Activated naive CD4-positive, alpha-beta T cell treated with Interleukin-2 at 50 U/mL for 16 hours (primary cell): ENCODE data around the gene DCTN5.
"Not testable (repeated sequence)": the region's sequence is repeated elsewhere in the genome, so short reads cannot be mapped to it uniquely, and the experiment has no call there.

ENCODE experiments used
- DNase-seq: peaks from one replicate; pipeline ENCODE4 v3.0.0-alpha.2; 2020

The DCTN5 gene

DNA sequence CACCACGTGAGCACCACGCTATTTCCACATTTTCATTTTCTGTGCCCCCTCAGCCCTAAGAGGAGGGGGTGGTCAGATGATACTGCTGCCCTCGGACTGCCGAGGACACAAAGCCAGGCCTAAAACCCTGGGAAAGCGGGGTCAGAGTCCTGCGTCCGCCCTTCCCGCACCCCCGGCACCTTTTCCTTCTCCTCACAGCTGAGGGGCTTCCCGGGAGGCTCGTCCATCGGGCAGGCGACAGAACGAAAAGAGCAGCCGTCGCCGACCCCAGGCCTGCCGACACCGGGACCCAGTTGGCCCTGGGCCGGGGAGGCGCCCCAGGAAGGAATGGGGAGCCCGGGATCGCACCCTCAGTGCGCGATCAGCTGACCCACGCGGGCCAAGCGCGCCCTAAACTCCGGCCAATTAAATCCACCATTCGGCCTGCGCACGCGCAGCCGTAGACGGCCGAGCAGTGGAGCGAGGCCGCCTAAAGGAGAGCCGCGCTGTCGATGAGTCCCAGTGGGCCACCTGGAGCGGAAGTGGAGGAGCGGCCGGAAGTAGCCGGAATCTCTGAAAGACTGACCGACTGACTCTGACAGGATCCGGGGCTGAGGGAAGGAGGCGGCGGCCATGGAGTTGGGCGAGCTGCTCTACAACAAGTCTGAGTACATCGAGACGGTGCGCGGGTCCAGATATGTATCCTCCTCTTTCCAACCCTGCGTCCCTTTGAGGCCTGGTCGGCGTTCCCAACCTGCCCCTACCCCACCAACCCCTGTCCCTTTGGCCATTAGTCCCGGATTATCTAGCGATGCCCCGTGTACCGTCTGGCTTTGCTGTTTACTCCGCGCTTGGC is at the start of gene DCTN5, which contains the start of gene PALB2:
TSS of gene DCTN5 (plus strand) at position 536 of the 835 bp plus-strand sequence. CDS start at position 613, 77 bp downstream.
TSS of gene PALB2 (minus strand) at position 380 of the 835 bp plus-strand sequence. CDS start at position 227, 153 bp downstream.
- peak; percentile 89 for DNase-seq

DNA sequence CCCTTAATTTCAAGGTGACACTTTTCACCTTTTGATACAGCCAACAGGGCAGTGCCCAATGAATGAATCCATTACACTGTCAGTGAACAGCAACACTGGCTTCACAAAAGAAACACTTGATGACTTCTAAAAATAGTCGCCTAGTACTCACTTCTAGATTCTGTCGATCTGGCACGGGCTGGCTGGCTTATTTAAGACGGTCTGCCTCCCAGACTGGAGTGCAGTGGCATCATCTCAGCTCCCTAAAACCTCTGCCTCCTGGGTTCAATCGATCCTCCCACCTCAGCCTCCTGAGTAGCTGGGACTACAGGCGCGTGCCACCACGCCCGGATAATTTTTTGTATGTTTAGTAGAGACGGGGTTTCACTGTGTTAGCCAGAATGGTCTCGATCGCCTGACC is 47.1 kb upstream of the DCTN5 start:
- no peak for DNase-seq

DNA sequence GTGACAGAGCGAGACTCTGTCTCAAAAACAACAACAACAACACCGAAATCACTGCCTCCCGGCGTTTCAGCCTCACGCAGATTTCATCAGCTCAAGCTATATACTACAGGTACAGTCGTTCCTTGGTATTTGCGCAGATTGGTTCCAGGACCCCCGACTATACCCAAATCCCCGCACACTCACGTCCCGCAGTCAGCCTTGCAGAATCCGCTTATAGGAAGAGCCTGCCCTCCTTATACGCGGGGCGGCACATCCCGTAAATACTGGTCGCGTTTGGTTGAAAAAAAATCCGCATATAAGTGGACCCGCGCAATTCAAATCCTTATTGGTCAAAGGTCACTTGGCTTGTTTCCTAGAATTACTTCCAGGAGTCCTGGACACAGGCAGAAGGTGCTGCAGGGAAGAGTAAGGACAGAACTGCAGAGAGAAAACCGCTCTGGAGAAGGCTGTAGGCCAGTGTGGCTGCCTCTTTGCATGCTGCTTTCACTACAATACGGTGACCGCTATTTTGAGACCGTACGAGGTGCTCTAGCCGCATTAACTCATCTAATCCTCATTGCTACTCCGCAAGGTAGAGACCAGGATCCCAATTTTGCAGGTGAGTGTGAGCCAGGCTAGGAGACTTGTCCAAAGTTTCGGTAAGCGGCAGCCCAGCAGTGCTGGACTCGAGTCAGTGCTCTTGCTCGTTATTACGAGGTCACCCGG is 45.9 kb upstream of the DCTN5 start:
- DNase-seq, result no peak

DNA sequence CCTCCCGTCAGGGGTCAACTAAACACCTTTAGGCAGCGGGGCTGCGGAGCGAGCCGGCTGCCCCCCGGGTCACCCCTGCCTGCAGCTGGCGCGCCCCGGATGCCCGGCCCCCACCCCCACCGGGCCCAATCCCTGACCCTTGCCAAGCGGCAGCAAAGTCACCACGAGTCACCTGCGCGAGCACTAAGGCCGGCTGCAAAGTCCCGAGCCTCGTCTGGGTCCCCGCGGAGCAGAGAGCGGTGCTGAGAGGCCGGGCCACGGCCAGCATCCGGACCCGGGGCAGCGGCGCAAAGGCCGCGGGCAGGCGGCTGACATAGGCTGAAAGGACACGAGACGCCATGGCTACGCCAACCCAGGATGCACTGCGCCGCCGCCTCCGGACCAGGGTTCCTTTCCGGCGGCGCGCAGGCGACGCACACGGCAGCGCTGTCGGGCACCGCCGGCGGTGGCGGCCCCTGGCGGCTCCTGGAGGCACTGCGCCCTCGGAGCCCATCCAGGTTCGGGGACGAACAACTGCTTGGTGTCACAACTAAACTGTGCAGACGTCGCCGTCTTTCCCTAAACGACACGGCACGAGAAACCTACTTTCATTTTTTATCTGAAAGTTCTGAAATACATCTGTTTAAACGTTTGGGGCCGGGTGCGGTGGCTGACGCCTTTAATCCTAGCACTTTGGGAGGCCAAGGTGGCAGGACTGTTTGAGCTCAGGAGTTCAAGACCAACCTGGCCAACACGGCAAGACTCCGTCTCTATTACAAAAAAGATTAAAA is 45.1 kb upstream of the DCTN5 start, which contains the start of gene NDUFAB1:
TSS of gene NDUFAB1 (minus strand) at position 366 of the 770 bp plus-strand sequence. CDS start at position 340, 26 bp downstream.
- DNase-seq, result peak; percentile 93

DNA sequence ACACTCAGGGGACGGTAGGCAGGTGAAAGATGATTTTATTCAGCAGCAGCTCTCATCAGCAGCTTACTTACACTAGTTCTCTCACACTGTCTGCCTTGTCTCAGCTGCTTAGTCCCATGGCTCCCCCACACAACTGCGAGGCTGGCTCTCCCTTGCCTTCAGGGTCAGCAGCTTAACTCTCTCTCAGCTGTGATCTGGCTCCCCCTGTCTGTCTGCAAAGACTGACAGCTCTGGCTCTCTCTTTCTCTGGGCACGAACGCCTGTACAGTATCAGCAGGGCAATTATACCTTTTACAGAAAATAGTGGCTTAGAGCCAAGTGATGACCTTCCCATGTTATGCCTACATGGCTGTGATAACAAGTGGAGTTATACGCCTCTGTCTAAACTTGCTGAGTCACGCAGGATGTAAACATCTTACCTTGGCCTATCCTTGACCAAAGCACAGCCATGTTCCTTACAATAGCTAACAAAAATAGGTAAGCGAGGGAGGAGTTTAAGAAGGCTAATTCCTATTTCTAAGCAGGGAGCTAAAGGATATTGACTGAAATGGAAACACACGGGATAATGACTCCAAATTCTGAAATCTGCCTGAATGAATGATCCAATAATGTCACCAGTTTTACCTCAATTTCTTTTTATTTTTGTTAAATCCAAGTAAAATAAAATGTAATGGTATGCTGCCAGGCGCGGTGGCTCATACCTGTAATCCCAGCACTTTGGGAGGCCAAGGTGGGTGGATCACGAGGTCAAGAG is 44.1 kb upstream of the DCTN5 start:
- peak; percentile 14 for DNase-seq

DNA sequence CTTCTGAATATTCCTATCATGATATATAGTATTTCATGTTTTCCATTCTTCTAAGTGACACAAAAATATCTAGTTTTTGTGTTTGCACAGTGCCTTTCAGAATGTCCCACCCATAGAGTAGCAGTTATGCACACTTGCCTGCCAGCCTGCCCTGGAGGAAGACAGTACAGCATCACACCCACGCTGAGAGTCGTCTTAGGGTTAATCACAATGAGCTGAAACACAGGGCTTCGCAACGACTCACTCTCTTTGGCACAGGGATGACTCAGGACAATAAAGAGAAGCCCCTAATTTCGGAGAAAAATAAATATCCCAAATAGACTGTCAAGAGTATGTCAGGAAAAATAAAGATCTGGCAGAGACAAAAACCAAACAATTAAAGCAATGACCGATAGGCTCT is 33.5 kb upstream of the DCTN5 start:
- no peak for DNase-seq

DNA sequence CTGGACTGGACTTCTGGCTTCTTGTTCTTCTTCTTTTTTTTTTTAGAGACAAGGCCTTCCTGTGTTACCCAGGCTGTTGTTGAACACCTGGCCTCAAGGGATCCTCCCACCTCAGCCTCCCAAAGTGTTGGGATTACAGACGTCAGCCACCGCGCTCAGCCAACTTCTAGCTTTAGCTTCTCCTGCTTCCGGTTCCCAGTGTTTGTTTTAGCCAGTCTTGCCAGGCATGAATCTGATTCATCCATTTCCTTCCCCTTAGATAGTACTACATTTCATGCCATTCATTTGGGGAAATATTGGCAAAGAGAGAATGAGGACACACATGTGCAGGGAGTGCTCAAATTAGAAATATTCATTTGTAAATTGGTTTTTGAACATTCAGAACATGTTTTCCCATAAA is 33.1 kb upstream of the DCTN5 start:
- DNase-seq, result no peak

DNA sequence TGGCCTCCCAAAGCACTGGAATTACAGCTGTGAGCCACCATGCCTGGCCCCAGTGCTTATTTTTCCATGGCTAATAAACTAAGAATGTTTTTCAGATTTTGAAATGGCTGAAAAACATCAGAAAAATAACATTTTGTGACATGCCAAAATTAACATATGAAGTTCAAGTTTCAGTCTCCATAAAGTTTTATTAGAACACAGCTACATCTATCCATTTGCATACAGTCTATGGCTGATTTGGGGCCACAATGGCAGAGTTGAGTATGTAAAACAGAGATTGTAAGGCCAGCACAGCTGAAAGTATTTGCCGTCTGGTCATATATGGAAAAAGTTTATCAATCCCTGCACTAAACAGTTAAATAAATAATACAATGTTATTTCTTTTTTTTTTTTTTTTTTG is 31.3 kb upstream of the DCTN5 start:
- DNase-seq, result no peak

DNA sequence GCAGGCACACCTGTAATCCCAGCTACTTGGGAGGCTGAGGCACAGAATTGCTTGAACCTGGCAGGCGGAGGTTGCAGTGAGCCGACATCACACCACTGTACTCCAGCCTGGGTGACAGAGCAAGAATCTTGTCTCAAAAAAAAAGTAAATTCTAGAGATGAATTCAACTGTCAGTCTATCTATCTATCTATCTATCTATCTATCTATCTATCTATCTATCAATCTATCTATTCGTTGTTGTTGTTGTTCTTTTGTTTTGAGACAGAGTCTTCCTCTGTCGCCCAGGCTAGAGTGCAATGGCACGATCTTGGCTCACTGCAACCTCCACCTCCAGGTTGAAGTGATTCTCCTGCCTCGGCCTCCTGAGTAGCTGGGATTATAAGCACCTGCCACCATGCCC is 30.4 kb upstream of the DCTN5 start:
- not testable (repeated sequence) for DNase-seq

DNA sequence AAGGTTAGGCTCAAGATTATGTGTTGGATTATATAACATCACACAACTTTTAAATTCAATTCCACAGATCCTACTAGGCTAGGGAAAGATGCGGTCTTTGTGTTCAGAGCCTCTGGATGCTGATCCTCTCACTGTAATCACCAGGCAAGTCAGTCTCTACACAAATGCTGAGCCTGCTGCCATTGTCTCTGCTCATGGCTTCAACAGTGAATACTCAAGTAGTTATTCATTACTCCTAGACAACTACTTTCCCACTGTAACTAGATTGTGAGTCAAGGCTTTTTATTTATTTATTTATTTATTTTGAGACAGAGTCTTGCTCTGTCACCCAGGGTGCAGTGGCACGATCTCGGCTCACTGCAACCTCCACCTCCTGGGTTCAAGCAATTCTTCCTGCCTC is 29.3 kb upstream of the DCTN5 start:
- no peak for DNase-seq

DNA sequence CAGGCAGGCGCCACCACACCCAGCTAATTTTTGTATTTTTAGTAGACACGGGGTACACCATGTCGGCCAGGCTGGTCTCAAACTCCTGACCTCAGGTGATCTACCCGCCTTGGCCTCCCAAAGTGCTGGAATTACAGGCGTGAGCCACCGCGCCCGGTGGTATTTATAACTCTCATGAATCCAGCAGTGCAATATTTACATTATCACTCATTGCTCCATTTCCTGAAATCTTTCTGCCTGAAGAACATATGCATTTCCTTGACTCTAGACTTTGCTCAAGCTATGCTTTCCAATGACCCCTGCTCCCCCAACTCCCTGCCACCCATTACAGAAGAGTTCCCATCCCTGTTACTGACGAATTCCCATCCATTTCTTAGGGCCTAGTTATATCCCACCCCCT is 25.5 kb upstream of the DCTN5 start:
- DNase-seq, result no peak

DNA sequence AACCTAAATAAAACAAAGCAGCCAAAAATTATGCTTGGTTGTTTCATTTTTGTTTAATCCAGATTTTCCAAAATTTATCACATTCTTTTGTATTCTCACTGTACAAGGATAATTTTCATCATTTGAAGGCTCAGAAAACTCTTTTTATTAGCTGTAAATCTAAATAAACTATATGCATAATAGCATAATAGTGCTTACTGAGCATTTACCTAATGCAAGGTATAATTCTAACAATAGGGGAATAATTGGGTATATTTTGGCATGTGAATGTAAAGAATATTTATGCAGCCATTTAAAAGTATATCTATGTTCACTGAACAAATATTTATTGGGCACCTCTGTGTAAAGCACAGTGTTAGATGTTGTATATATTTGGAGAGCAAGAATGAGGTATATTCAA is 17.2 kb upstream of the DCTN5 start:
- DNase-seq, result no peak

DNA sequence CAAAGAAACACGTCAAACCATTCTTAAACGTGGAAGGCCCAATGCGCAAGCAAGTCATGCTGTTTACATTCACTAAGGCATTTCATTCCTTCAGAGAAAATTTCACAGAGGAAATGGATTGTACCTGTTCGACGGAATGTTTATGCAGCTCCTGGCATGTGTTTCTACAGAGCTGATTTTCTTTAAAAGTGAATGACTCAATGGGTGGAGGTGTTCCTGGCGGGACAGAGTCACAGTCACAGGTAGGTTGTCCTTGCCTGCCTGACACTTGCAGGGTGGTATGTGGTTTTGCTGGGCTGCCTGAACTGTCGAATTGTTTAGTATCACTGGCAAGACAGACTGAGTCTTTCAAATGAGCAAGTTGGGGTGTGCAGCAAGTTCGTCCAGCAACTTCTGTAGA is 11.8 kb upstream of the DCTN5 start:
- no peak for DNase-seq

DNA sequence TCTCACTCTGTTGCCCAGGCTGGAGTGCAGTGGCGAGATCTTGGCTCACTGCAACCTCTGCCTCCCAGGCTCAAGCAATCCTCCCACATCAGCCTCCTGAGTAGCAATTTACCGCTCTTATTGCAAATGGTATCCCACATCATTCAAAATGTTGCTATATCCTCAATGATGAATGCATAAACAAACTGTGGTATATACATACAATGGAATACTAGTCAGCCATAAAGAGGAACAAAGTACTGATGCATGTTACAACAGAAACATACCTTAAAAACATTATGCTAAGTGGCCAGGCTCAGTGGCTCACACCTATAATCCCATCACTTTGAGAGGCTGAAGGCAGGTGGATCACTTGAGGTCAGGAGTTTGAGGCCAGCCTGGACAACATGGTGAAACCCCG is 9.4 kb upstream of the DCTN5 start:
- not testable (repeated sequence) for DNase-seq

DNA sequence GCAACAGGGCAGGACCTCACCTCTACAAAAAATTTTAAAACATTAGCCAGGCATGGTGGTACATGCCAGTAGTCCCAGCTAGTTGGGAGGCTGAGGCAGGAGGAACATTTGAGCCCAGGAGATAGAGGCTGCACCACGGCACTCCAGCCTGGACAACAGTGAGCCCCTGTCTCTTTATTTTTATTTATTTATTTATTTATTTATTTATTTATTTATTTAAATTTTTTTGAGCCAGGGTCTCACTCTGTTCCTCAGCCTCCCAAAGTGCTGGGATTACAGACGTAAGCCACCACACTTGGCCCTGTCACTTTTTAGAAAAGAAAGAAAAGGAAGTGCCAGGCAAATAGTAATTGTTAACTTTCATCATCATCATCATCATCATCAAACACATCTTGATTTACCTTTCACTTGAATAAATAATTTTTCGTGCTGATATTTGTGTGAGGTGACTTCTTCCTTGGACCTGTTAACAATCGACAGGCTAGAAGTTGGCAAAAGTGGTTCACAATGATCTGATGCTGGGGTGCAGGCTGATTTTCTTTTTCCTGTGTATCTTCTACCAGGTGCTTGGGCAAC is 6.7 kb upstream of the DCTN5 start:
- no peak for DNase-seq

DNA sequence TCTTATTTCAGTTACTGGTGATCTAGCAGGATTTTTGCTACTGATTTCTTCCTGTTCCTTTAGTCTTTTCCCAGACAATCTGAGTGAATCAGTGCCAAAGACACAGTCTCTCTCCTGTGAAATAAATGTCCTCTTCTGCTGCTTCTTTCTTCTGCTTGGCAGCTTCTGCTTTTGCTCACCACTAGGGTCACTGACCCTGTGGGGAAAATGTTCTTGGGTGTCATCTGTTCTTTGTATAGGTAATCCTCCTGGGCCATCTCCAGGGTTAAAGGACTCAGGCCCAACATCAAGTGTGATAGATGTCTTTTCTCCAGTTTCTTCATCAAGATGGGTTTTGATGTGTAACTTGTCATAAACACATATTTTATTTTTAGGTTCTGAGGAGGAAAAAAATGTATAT is 5.3 kb upstream of the DCTN5 start:
- DNase-seq, result no peak

DNA sequence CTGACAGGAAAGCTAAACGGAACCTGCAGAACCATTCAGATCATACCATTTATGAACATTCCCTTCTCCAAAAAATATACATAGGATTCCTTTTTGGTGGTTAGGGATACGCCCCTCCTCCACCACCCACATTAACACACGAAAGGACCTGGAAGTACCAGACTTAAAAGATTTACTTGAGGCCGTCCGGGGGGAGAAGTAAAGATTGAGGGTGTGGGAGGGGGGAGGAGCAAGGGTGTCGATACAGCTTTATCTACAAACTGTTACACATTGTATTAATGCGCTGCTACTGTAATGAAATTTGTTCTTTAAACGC is 693 bp upstream of the DCTN5 start:
- peak; percentile 20 for DNase-seq

DNA sequence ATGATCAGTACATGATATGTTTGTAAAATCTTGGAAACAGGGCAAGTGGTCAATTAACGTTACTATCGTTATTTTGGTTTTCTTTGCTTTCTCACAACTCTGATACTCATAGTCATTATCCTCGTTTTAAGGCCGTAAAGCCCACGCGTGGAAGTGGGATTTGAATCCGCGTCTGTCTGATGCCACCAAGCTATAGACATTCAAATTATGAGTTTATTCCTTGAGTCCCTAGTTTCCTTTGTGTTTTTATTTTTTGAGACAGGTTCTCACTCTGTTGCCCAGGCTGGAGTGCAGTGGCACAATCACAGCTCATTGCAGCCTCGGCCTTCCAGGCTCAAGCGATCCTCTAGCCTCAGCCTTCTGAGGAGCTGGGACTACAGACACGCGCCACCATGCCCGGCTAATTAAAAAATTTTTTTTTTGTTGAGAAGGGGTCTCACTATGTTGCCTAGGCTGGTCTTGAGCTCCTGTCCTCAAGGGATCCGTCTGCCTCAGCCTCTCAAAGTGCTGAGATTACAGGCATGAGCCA is 1.0 kb downstream of the DCTN5 start:
- DNase-seq, result no peak

DNA sequence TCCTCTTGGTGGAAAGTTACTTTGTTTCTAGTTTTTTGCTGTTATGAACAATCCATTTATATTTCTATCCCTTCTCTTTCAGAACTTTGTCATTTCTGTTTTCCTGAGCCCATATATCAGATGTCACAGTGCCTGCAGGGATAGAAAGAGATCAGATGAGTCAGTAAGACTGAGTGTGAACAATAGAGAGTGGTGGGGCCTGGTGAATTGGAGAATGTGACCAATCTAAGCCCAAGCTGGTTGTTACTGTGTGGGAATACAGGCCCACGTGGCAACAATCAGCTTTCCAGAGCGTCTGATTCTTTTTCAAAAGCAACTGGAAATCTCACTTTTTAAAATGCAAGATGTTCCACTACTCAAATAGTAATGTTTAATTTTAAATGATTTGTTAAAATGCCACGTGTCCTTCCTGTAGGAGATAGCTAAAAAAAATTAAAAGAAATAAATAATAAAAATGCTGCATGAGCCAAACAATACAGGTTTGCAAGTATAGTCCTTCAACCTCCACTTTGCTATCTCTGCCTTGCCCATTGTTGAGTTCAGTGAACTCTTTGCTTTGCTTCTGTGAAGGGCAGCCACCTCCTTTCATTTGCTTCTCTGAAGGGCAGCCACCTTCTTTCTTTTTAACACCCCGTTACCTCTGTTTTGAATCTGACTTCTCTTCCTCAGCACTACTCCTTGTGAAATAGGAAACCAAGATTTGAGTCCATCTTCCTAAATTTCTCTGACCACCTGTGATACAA is 9.6 kb downstream of the DCTN5 start:
- no peak for DNase-seq

DNA sequence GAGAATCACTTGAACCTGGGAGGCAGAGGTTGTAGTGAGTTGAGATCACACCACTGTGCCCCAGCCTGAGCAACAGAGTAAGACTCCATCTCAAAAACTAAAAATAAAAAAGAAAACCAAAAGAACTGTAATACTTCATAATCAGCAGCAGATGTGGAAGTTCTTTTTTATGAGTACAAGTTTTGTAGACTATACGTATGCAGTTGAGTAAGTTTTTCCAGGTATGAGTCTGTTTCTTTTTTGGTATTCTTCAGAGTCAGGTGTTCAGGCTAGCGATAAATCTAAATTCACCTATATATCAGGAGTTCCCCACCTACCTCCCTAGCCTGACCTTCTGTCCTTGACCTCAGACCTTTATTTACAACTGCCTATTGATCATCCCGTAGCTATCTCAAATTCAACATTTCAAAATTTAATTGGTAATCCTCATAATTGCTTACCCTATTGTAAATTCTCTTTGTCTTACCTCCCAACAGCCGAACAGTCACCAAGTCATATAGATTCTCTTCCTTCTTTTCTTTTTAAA is 10.7 kb downstream of the DCTN5 start:
- no peak for DNase-seq

DNA sequence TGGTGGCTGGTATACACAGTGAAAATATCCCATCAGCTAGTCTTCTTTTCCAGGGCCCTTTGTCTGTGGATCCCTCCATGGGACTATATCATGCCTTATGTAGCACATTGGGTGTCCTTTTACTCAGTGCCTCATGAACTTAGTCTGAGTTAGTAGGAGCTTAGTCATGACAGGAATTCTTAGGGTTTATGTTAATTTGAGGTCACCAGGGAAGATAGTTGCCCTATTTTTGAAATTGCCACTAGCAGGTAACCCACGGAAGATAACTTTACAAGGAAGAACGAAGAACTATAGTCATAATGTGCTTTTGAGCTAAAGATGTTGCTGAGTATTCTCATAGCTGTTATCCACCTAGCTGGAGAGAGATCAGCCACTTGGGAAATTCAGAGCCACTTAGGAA is 22.7 kb downstream of the DCTN5 start:
- DNase-seq, result no peak
